Measurements from ENCODE around the gene BCAP31.

Gene BCAP31

GRCh38 chrX:153738056-153738605 is 13.9 kb upstream of the BCAP31 start:
- POLR2A ChIA-PET: no interaction called here
- DNase-seq (ENCODE audit: extremely low spot score): no peak
- CTCF ChIA-PET: no interaction called here
- no peak for TF ChIP-seq CTCF (IDR thresholded peaks at IDR 0.05; ENCODE audit: control extremely low read depth, extremely low read depth, low read depth, missing control alignments)

GRCh38 chrX:153736871-153737441 is 12.8 kb upstream of the BCAP31 start:
- no peak for DNase-seq (ENCODE audit: extremely low spot score)

GRCh38 chrX:153736071-153736820 is 12.1 kb upstream of the BCAP31 start:
- no peak for TF ChIP-seq CTCF (IDR thresholded peaks at IDR 0.05; ENCODE audit: control extremely low read depth, extremely low read depth, low read depth, missing control alignments)
- POLR2A ChIA-PET: interaction anchor here (0.7 kb wide), 1 partner anchor 49 kb away, joined by 6 read pairs; the partner anchor contains the start of gene SLC6A8
- no peak for DNase-seq (ENCODE audit: extremely low spot score)
- CTCF ChIA-PET: interaction anchor here (1.4 kb wide), 1 partner anchor 9 kb away, joined by 5 read pairs; no protein-coding TSS in a partner anchor

More at GRCh38 chrX:153736871-153737441, 12.8 kb upstream of the BCAP31 start:
- ChIA-PET POLR2A (no interaction called here), CTCF (no interaction called here)
- TF ChIP-seq CTCF (IDR thresholded peaks at IDR 0.05; ENCODE audit: control extremely low read depth, extremely low read depth, low read depth, missing control alignments): no peak

- no peak for TF ChIP-seq CTCF (IDR thresholded peaks at IDR 0.05; ENCODE audit: control extremely low read depth, extremely low read depth, low read depth, missing control alignments)
- CTCF ChIA-PET: interaction anchor here (1.4 kb wide), 1 partner anchor 8 kb away, joined by 5 read pairs; no protein-coding TSS in a partner anchor
- no peak for DNase-seq (ENCODE audit: extremely low spot score)
- POLR2A ChIA-PET: no interaction called here
Observed at GRCh38 chrX:153735274-153735673, 11.1 kb upstream of the BCAP31 start.

GRCh38 chrX:153734871-153735270 is 10.7 kb upstream of the BCAP31 start:
- CTCF ChIA-PET: no interaction called here
- POLR2A ChIA-PET: no interaction called here
- DNase-seq (ENCODE audit: extremely low spot score): no peak
- no peak for TF ChIP-seq CTCF (IDR thresholded peaks at IDR 0.05; ENCODE audit: control extremely low read depth, extremely low read depth, low read depth, missing control alignments)

- POLR2A ChIA-PET: no interaction called here
- DNase-seq (ENCODE audit: extremely low spot score): no peak
- CTCF ChIA-PET: no interaction called here
- TF ChIP-seq CTCF (IDR thresholded peaks at IDR 0.05; ENCODE audit: control extremely low read depth, extremely low read depth, low read depth, missing control alignments): no peak
Observed at GRCh38 chrX:153733651-153734240, 9.6 kb upstream of the BCAP31 start.
